Naive B cell (primary cell): Measurements from ENCODE around the gene AP3S2. TPM values are rescaled to one million over a fixed set of nuclear protein-coding genes. Genes with fewer than 3 reads are reported as not detected.

Experiments
- ATAC-seq, 2 donors: fragments of 150-1000 bp; cut with Tn5 transposase; 2 replicates each; pipeline ENCODE4 v1.10.0; 2021; ENCODE audit warnings: low read depth in 2 of 2, mild to moderate bottlenecking in 2 of 2, moderate library complexity in 2 of 2
- DNase-seq: peaks from one replicate; pipeline ENCODE4 v3.0.0; 2022
- H3K27ac Mint-ChIP-seq, 6 donors: one replicate each; pipeline ENCODE4 v1.8.0; 2020 to 2022; ENCODE audit warnings: mild to moderate bottlenecking in 6 of 6, mixed read lengths in 6 of 6, moderate library complexity in 5 of 6, inconsistent platforms in 2 of 6
- H3K27me3 Mint-ChIP-seq, 3 donors: one replicate each; pipeline ENCODE4 v1.8.0; 2021 to 2022; ENCODE audit warnings: mixed read lengths in 3 of 3, mild to moderate bottlenecking in 1 of 3
- H3K36me3 Mint-ChIP-seq, 2 donors: one replicate each; pipeline ENCODE4 v1.8.0; 2020 to 2022; ENCODE audit warnings: mixed read lengths in 2 of 2, inconsistent platforms in 1 of 2, mild to moderate bottlenecking in 1 of 2
- H3K4me1 Mint-ChIP-seq, 3 donors: one replicate each; pipeline ENCODE4 v1.8.0; 2020 to 2022; ENCODE audit warnings: mixed read lengths in 3 of 3, inconsistent platforms in 1 of 3, mild to moderate bottlenecking in 1 of 3, moderate library complexity in 1 of 3
- H3K4me3 Mint-ChIP-seq, 8 donors: one replicate each; pipeline ENCODE4 v1.8.0; 2020 to 2022; ENCODE audit warnings: mild to moderate bottlenecking in 8 of 8, mixed read lengths in 8 of 8, moderate library complexity in 8 of 8, inconsistent platforms in 2 of 8
- H3K9me3 Mint-ChIP-seq, 7 donors: one replicate each; pipeline ENCODE4 v1.8.0; 2020 to 2022; ENCODE audit warnings: mixed read lengths in 7 of 7, mild to moderate bottlenecking in 5 of 7, inconsistent platforms in 2 of 7, moderate library complexity in 1 of 7
- polyA plus RNA-seq, 6 donors: library from polyadenylated mRNA; unstranded; fragments of 300-500 nt; fragmentation: Illumina TruSeq; gene quantifications; one replicate each; pipeline ENCODE4 v1.2.3, GENCODE V29; 2021; ENCODE audit warnings: low read depth in 6 of 6

AP3S2 gene
- polyA plus RNA-seq, 6 donors from 2014 or later: 19.3 to 40.9 (median 35.9) TPM

DNA sequence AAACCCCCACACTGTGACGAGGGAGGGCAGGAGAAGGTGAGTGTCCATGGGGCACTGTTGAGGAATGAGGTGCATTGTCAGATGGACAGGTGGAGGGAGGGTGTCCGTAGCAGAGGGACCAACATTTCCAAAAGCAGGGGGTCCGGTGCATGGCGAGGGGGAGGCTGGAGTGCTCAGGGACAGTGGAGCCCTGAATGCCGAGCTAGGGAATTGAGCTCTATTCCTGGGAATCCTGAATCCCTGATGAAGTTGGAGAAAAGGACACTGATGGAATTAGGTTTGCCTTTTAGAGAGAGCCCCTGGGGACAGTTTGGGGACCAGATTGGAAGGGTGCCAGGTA, 71.2 kb downstream of the AP3S2 start:
- H3K9me3 Mint-ChIP-seq: no peaks in the 10 kb centered on the region
- H3K27ac Mint-ChIP-seq: no peak overlapping the region
- peaks cover 10 to 22% (median 13%) of the 10 kb centered on the region in 3 donors for H3K4me1 Mint-ChIP-seq
- H3K36me3 Mint-ChIP-seq: no peaks in the 10 kb centered on the region
- H3K4me3 Mint-ChIP-seq: peak overlapping the region in 1 of 8 donors; percentile 42
- H3K27me3 Mint-ChIP-seq: peaks cover 20 to 35% (median 29%) of the 10 kb centered on the region in 3 donors
- DNase-seq: no peak
- no peak for ATAC-seq

GRCh38 chr15:89822026-89822425, 71.8 kb downstream of the AP3S2 start:
- no peak for DNase-seq
- Mint-ChIP-seq H3K4me3 (peak overlapping the region in 1 of 8 donors; percentile 43), H3K4me1 (peaks cover 10 to 20% (median 12%) of the 10 kb centered on the region in 3 donors), H3K27me3 (peaks cover 20 to 40% (median 29%) of the 10 kb centered on the region in 3 donors), H3K36me3 (no peaks in the 10 kb centered on the region), H3K9me3 (no peaks in the 10 kb centered on the region), H3K27ac (no peak overlapping the region)
- ATAC-seq: no peak

- Mint-ChIP-seq H3K36me3 (peaks cover 0 to 6% of the 10 kb centered on the region in 2 donors), H3K27me3 (peaks cover 29 to 50% (median 35%) of the 10 kb centered on the region in 3 donors), H3K4me3 (no peak overlapping the region), H3K9me3 (peaks cover 0 to 7% (median 4%) of the 10 kb centered on the region in 7 donors), H3K27ac (no peak overlapping the region), H3K4me1 (peaks cover 9 to 15% (median 10%) of the 10 kb centered on the region in 3 donors)
- ATAC-seq (no peak), DNase-seq (no peak)
These were observed 72.9 kb downstream of the AP3S2 start for GRCh38 chr15:89820666-89821611.

DNA sequence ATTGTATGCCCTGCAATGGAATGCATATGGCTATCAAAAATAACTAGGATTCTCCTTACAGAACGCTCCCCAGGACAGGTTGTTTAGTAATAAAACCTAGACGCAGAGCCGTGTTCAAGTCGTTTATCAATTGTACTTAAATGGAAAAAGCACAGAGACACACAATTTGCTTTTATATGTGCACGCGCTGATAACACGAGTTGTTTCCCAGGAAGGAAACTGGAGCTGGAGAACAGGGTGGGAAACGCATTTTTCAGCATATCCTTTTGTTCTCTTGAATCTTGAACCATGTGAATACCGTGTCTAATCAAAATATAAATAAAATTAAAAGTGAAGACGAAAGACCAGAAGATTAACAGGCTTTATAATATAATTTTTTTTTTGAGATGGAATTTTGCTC, 75.5 kb downstream of the AP3S2 start:
- H3K27ac Mint-ChIP-seq: no peak overlapping the region
- no peak for ATAC-seq
- H3K4me3 Mint-ChIP-seq: peak overlapping the region in 1 of 8 donors; percentile 5
- DNase-seq: no peak
- H3K4me1 Mint-ChIP-seq: peaks cover 8 to 18% (median 13%) of the 10 kb centered on the region in 3 donors
- peaks cover 0 to 12% (median 8%) of the 10 kb centered on the region in 7 donors for H3K9me3 Mint-ChIP-seq
- H3K27me3 Mint-ChIP-seq: peaks cover 44 to 65% (median 47%) of the 10 kb centered on the region in 3 donors
- peaks cover 0 to 14% of the 10 kb centered on the region in 2 donors for H3K36me3 Mint-ChIP-seq

GRCh38 chr15:89817701-89818280, 76.0 kb downstream of the AP3S2 start:
- Mint-ChIP-seq H3K4me1 (peaks cover 8 to 18% (median 13%) of the 10 kb centered on the region in 3 donors), H3K27ac (no peak overlapping the region), H3K4me3 (peak overlapping the region in 1 of 8 donors; percentile 5), H3K27me3 (peaks cover 44 to 68% (median 48%) of the 10 kb centered on the region in 3 donors), H3K9me3 (peaks cover 0 to 12% (median 8%) of the 10 kb centered on the region in 7 donors), H3K36me3 (peaks cover 0 to 14% of the 10 kb centered on the region in 2 donors)
- no peak for ATAC-seq
- DNase-seq: no peak

GRCh38 chr15:89815769-89816168, 78.0 kb downstream of the AP3S2 start:
- peak overlapping the region in 1 of 6 donors; percentile 52 for H3K27ac Mint-ChIP-seq
- peak overlapping the region in 7 of 8 donors; percentile 72 to 90 (median 80) for H3K4me3 Mint-ChIP-seq
- H3K4me1 Mint-ChIP-seq: peaks cover 8 to 13% (median 13%) of the 10 kb centered on the region in 3 donors
- H3K9me3 Mint-ChIP-seq: peaks cover 0 to 12% (median 8%) of the 10 kb centered on the region in 7 donors
- DNase-seq (no peak), ATAC-seq (no peak)
- peaks cover 0 to 14% of the 10 kb centered on the region in 2 donors for H3K36me3 Mint-ChIP-seq
- H3K27me3 Mint-ChIP-seq: peaks cover 35 to 66% (median 52%) of the 10 kb centered on the region in 3 donors

GRCh38 chr15:89814112-89814742, 79.6 kb downstream of the AP3S2 start:
- Mint-ChIP-seq H3K4me1 (peaks cover 8 to 13% (median 13%) of the 10 kb centered on the region in 3 donors), H3K27ac (no peak overlapping the region), H3K36me3 (peaks cover 0 to 14% of the 10 kb centered on the region in 2 donors), H3K9me3 (peaks cover 0 to 13% (median 8%) of the 10 kb centered on the region in 7 donors), H3K27me3 (peaks cover 35 to 70% (median 64%) of the 10 kb centered on the region in 3 donors), H3K4me3 (peak overlapping the region; percentile 70 to 89 (median 82))
- ATAC-seq (peak; percentile 79 to 80), DNase-seq (peak; percentile 11)

DNA sequence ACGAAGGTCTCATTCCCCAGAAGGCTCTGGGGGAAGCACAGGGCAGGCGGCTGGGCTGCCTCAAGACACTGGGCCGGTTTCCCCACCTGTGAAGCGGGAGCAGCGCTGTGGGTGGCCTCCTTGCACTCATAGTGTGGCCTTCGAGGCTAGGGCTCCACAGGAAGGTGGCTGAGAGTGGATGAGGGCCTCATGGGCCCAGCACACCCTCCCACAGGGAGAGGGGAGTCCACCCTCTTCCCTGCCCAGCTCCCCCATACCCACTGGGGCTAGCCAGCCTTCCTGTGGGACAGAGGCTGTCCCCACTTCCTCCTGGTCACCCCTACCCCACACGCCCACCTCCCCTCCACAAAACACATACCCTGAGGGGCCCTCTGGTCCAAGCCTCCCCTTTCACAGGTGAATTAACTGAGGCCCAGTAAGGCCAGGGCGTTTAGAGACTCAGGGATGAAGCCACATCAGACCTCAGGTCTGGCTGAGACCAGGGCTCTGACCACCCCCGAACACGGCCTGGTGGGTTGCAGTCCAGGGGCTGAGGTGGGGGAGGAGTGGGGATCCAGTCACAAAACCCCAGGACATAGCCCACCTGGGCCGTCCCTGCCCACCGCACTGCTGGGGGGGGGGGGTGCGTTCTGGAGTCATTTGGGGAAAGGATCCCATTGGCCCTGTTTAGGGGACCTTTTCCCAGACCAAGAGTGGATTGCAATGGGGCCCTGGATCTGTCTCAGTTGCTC, 80.2 kb downstream of the AP3S2 start:
- ATAC-seq: no peak
- Mint-ChIP-seq H3K36me3 (peaks cover 0 to 14% of the 10 kb centered on the region in 2 donors), H3K4me1 (peaks cover 8 to 13% (median 13%) of the 10 kb centered on the region in 3 donors), H3K9me3 (peaks cover 0 to 13% (median 8%) of the 10 kb centered on the region in 7 donors), H3K4me3 (peak overlapping the region; percentile 70 to 89 (median 82)), H3K27ac (no peak overlapping the region), H3K27me3 (peaks cover 35 to 70% (median 64%) of the 10 kb centered on the region in 3 donors)
- no peak for DNase-seq

DNA sequence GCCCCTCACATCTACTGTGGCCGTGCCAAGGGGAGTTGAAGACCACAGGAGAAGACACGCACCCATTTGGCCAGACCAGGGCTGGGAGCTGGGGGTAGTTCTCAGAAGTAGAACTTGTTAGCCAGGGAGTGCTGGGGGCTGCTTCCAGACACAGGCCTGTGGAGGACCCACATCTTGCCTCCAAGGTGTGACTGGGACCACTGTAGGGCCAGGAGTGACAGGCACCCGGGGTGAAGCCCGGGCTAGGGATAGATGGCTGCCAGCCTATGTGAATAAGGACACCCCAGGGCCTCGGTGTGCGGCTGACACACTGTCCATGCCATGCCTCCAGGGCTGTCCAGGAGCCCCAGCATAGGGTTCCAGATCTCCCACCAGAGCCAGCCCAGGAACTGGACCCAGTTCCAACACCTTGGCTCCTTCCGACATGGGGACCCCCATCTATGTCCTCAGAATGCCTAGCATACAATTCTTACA, 80.9 kb downstream of the AP3S2 start:
- no peak for ATAC-seq
- no peak overlapping the region for H3K4me3 Mint-ChIP-seq
- peaks cover 30 to 66% (median 59%) of the 10 kb centered on the region in 3 donors for H3K27me3 Mint-ChIP-seq

GRCh38 chr15:89812011-89812846, 81.6 kb downstream of the AP3S2 start:
- no peak for ATAC-seq

More for the DNA sequence above, 80.9 kb downstream of the AP3S2 start:
- DNase-seq: no peak
- H3K9me3 Mint-ChIP-seq: peaks cover 0 to 13% (median 8%) of the 10 kb centered on the region in 7 donors
- no peak overlapping the region for H3K27ac Mint-ChIP-seq
- H3K36me3 Mint-ChIP-seq: peaks cover 0 to 14% of the 10 kb centered on the region in 2 donors
- peaks cover 8 to 13% (median 13%) of the 10 kb centered on the region in 3 donors for H3K4me1 Mint-ChIP-seq

DNA sequence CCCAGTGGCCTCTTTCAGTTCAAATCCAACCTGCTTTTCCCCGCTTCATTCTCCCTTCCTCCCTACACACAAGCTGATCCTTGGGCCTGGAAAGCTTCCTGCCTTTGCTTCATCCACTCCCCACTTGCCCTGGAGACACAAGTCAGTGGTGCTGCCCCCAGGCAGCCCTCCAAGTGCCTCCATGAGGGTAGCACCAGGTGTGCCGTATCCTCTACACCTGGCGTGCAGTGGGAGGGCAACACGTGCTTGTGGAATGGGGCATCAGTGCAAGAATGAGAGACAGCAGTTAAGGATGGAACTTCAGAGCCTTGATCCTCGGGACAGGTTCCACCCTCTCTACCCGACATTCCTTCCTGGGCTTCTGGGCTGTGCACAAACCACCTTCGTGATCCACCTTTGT, 83.0 kb downstream of the AP3S2 start:
- peak overlapping the region in 1 of 6 donors; percentile 94 for H3K27ac Mint-ChIP-seq
- no peak for DNase-seq
- no peak for ATAC-seq
- peaks cover 0 to 8% (median 4%) of the 10 kb centered on the region in 7 donors for H3K9me3 Mint-ChIP-seq
- peaks cover 8 to 13% (median 12%) of the 10 kb centered on the region in 3 donors for H3K4me1 Mint-ChIP-seq
- H3K27me3 Mint-ChIP-seq: peaks cover 26 to 47% (median 46%) of the 10 kb centered on the region in 3 donors
- H3K4me3 Mint-ChIP-seq: no peak overlapping the region
- peaks cover 0 to 7% of the 10 kb centered on the region in 2 donors for H3K36me3 Mint-ChIP-seq

More at GRCh38 chr15:89812011-89812846, 81.6 kb downstream of the AP3S2 start:
- peaks cover 8 to 13% (median 13%) of the 10 kb centered on the region in 3 donors for H3K4me1 Mint-ChIP-seq
- H3K4me3 Mint-ChIP-seq: peak overlapping the region in 1 of 8 donors; percentile 53
- peaks cover 29 to 60% (median 56%) of the 10 kb centered on the region in 3 donors for H3K27me3 Mint-ChIP-seq
- peaks cover 0 to 13% (median 8%) of the 10 kb centered on the region in 7 donors for H3K9me3 Mint-ChIP-seq
- H3K36me3 Mint-ChIP-seq: peaks cover 0 to 14% of the 10 kb centered on the region in 2 donors
- no peak for DNase-seq
- H3K27ac Mint-ChIP-seq: no peak overlapping the region
